GM23338 (cell line): ENCODE measurements around the gene ZBTB7B.

Experiments
- CREB1 ChIP-seq: fragments of 250-450 bp; sonication (Bioruptor Pico); IDR thresholded peaks from 2 replicates; pipeline ENCODE4 v1.5.0; 2020; ENCODE audit warnings: low read depth, mild to moderate bottlenecking, moderate library complexity
- CTCF ChIP-seq, 2 experiments: fragments of 200-600 bp in 1 of 2; sonication (generic) in 1 of 2; conservative IDR thresholded peaks; 2 replicates each; pipeline versions ENCODE4 v1.5.1 to v1.6.1; 2016 to 2017; ENCODE audit warnings: antibody characterized with exemption in 2 of 2, low read depth in 2 of 2, mild to moderate bottlenecking in 2 of 2, moderate library complexity in 1 of 2
- EZH2 ChIP-seq: fragments of 200-600 bp; sonication (generic); IDR thresholded peaks from one replicate; pipeline ENCODE4 v1.8.0; 2017; ENCODE audit warnings: antibody characterized with exemption, mild to moderate bottlenecking, low read depth; ENCODE audit not compliant: unreplicated experiment
- EZH2phosphoT487 ChIP-seq: fragments of 200-600 bp; sonication (generic); IDR thresholded peaks from one replicate; pipeline ENCODE4 v1.8.1; 2018; ENCODE audit warnings: antibody characterized with exemption; ENCODE audit not compliant: unreplicated experiment
- POLR2AphosphoS5 ChIP-seq: IDR thresholded peaks from 2 replicates; pipeline ENCODE4 v1.6.1; 2016; ENCODE audit warnings: antibody characterized with exemption, low read depth
- TF ChIP-seq, protein P1 (sequence below): IDR thresholded peaks from one replicate; pipeline ENCODE4 v1.6.1; 2018; ENCODE audit warnings: antibody characterized with exemption; ENCODE audit not compliant: unreplicated experiment

- no peak for TF ChIP-seq CTCF (conservative IDR thresholded peaks at IDR 0.05; ENCODE audit: low read depth in 2 of 2)
- TF ChIP-seq EZH2phosphoT487: no peak
- no peak; the same call in 1 of the 2 replicates for TF ChIP-seq POLR2AphosphoS5
- TF ChIP-seq CREB1 (CRISPR knock-in tag): no peak
- TF ChIP-seq EZH2: no peak
- TF ChIP-seq, protein P1, sequence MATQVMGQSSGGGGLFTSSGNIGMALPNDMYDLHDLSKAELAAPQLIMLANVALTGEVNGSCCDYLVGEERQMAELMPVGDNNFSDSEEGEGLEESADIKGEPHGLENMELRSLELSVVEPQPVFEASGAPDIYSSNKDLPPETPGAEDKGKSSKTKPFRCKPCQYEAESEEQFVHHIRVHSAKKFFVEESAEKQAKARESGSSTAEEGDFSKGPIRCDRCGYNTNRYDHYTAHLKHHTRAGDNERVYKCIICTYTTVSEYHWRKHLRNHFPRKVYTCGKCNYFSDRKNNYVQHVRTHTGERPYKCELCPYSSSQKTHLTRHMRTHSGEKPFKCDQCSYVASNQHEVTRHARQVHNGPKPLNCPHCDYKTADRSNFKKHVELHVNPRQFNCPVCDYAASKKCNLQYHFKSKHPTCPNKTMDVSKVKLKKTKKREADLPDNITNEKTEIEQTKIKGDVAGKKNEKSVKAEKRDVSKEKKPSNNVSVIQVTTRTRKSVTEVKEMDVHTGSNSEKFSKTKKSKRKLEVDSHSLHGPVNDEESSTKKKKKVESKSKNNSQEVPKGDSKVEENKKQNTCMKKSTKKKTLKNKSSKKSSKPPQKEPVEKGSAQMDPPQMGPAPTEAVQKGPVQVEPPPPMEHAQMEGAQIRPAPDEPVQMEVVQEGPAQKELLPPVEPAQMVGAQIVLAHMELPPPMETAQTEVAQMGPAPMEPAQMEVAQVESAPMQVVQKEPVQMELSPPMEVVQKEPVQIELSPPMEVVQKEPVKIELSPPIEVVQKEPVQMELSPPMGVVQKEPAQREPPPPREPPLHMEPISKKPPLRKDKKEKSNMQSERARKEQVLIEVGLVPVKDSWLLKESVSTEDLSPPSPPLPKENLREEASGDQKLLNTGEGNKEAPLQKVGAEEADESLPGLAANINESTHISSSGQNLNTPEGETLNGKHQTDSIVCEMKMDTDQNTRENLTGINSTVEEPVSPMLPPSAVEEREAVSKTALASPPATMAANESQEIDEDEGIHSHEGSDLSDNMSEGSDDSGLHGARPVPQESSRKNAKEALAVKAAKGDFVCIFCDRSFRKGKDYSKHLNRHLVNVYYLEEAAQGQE: peak; percentile 2
These were observed 1.3 kb downstream of the ZBTB7B start for GRCh38 chr1:155003766-155004351.
